ENCODE data around the gene DLK1.

Gene DLK1

DNA sequence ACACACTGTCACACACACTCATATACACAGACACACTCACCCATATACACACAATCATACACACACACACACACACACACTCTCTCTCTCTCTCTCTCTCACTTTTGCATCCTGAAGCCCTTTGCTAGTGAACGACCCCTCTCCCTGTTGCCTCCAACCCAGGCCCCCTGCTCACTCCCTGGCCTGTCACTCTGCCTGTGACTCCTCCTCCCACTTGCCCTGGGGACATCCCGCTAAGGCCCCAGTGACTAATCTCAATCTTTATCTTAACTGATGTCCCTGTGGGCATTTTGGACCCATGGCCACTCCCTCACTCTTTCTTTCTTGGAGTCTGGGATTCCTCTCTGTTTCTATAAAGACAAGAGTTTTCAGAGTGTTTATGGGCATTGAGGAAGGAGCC, 10.9 kb upstream of the DLK1 start:
- DNase-seq: no peak

GRCh38 chr14:100717386-100717785, 9.3 kb upstream of the DLK1 start:
- DNase-seq: no peak

DNA sequence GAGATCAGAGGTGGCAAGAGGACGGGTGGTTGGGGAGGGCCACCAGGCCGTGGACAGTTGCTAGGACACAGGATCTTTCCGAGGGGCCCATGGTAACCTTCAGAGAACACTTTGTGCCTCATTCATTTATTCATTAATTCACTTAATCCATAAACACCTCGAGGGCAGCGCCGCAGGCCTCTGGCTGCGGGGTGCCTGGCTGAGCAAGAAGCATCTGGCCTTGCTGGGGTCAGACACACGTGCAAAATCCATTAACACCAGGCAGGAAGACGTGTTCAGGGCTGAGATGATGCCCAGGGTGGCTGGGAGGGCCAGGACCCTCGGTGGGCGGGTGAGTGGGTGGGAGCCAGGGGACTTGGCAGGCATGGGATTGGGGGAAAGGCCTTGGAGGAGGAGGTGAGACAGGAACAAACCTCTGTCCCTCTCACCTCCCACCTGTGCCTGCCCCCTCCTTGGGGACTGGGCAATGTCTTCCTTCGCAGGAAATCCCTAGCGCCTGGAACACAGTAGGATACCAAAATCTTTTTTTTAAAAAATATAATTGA, 6.6 kb upstream of the DLK1 start:
- no peak for DNase-seq

DNA sequence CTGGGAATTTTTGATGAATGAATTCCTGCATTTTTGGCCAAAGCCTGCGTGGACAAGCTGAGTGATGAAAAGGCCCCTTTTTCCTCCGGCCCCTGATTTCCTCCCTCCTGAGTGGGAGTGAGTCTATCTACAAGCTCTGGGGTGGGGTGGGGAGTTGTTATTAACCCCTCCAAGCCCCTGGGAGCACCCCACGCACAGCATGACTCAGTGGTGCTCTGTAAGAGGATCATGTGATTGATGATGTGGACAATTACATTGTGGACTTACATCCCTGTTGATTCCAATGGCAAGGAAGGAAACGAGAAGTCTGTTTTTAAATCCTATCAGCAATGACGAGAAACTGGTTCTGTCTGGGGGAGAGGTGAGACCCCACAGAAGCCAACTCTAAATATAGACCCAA, 5.1 kb upstream of the DLK1 start:
- DNase-seq: no peak

DNA sequence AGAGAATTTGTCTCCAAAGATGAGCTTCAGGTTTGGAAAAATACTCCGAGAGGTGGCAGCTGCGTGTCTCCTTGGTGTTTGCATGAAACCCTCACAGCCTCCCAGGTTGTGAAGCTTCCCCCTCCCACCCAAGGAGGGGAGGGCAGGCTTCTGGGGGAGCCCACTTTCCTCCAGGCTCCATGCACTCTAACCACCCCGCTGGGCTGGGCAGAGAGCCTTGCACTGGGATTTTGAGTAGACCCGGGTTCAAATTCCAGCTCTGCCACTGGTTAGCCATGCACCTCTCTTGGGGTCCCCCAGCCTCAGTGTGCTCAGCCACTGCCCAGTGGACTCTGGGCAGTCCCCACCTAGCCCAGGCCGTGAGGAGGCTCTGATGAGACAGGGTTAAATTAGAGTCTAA, 4.3 kb upstream of the DLK1 start:
- no peak for DNase-seq

DNA sequence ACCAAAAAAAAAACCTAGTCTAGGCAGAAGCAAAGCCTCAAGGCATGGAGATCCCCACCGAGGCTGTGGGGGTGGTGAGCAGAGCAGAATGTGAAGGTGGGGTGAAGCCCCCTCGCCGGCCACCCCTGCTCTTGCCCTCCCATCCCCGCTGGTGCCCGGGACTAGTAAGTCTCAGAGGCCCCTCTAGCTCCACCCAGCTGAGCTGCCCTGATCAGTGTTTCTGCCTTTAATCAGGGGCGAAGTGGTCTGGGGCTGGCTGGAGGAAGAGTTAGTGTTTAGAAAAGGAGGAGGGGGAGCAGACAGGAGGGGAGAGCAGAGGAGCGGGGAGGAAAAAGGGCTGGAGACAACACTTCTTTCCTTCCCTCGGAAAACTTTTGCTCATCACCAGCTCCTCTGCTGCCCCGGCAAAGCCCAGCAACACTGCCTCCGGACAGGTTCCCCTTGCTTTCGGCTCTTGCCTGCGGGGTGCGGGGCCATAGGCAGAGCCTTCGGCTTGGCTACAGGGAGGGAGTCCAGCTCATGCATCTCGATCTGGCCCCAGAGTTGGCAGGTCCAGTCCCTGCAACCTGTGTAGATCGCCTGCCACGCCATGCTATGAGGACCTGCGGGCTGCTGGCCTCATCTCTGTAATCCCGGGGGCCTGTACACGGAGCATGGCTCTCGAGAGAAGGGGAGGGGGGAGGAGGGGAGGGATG, 3.4 kb upstream of the DLK1 start:
- DNase-seq: no peak

GRCh38 chr14:100723830-100724437, 2.8 kb upstream of the DLK1 start:
- no peak for DNase-seq

GRCh38 chr14:100724536-100724935, 2.2 kb upstream of the DLK1 start:
- DNase-seq: no peak

- no peak for DNase-seq
Measured at GRCh38 chr14:100725587-100726387, 905 bp upstream of the DLK1 start.

GRCh38 chr14:100727086-100727872, 587 bp downstream of the DLK1 start:
- DNase-seq: no peak

GRCh38 chr14:100727873-100728240, 1.2 kb downstream of the DLK1 start:
- no peak for DNase-seq

GRCh38 chr14:100728962-100729361, 2.3 kb downstream of the DLK1 start:
- no peak for DNase-seq

DNA sequence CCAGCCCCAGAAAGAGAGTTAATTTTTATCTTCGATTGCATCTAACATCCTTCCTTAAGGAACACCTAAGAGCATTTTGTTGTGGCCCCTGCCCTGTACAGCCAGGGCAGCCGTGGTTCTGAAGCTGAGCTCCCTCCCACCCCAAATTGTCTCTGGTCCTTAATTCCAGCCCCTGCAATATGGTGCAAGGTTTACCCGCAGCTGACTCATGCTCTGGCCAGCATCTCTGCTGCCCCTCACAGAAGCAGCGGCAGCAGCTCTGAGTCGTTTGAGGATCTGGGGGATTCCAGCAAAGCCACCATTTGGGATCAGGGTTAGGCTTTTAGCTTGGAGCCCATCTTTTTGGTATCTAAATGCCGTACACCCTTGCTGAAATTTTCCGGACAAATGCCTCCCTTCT, 3.3 kb downstream of the DLK1 start:
- no peak for DNase-seq

- no peak for DNase-seq
Measured at GRCh38 chr14:100730581-100730980, 3.9 kb downstream of the DLK1 start.

DNA sequence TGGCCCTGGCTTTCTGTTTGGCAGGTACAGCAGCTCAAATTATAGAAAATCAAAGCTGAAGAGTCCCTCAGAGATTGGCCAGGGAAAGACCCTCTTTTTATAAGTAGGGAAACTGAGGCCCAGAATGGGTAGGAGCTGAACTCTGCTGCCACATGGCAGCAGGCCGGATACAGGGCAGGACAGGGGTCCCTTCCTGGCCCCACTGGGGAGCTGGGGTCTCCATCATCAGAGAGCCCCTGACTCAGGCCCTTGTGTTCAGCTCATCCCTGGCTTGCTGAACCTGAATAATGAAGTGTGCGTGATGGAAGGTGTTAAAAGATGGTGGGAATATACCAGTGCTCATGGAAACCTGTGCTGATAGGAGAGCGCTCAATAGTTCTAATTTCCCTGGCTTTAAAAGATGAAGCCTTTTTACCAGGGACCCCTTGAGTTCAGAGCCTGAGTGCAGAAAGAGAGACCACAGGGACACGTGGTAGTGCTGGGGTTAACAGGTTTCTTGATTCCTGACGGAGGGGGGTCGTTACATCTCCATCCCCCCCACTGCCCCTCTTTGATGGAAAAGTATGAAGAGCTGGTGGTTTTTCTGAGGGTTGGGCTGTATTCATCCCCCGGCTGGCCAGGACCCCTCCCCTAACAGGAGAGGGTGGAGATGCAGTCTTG, 4.4 kb downstream of the DLK1 start:
- no peak for DNase-seq

DNA sequence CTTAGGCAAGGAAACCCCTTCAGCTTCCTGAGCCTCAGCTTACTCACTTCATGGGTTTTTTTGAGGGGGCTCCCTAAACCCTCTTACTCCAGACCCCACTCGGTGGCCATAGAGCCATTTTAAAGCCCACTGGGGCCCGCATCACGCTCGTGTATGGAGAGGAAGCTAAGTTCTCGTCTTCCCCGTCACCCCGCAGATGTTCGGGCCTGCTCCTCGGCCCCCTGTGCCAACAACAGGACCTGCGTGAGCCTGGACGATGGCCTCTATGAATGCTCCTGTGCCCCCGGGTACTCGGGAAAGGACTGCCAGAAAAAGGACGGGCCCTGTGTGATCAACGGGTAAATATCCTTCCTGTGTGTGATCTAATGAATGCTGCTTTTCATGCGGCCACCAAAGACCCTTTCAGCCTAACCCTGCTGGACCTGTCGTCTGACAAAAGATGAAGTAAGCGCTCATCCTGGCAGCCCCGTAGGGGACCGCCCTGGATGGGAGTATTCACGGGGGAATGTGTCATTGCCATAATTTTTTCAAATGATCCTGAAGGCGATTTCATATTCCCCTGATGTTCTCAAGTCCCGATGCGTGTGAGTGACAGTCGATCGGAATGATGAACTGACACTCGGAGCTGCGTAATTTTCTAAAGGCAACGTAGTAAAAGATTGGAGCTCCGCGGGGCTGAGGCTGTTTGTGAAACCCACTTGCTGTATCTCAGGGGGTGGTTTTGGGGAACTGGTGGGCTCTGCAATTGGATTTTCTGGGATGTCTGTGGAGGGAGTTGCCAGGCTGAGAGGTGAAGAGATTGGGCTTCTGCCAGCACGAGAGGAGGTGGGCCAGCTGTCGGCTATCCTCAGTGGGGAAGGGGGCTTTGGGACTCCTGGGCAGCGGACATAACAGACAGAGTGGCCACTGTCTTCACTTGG, 5.4 kb downstream of the DLK1 start:
- no peak for DNase-seq

DNA sequence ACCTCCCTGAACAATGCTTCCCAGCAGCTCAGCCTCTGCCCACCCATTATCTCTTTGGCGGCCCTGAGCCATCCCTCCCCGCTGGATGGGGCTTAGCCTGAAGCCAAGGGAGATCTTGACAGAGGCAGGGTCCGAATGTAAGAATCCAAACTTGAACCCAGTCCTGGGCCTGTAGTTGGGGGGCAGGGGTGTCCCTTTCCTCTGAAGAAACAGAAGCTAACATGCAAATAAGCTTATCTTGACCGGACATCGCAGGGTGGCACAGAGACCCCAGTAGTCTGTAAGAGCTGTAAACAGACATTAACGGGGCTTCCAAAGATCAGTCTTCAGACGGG, 6.0 kb downstream of the DLK1 start:
- DNase-seq: no peak

GRCh38 chr14:100733152-100733850, 6.6 kb downstream of the DLK1 start:
- no peak for DNase-seq

DNA sequence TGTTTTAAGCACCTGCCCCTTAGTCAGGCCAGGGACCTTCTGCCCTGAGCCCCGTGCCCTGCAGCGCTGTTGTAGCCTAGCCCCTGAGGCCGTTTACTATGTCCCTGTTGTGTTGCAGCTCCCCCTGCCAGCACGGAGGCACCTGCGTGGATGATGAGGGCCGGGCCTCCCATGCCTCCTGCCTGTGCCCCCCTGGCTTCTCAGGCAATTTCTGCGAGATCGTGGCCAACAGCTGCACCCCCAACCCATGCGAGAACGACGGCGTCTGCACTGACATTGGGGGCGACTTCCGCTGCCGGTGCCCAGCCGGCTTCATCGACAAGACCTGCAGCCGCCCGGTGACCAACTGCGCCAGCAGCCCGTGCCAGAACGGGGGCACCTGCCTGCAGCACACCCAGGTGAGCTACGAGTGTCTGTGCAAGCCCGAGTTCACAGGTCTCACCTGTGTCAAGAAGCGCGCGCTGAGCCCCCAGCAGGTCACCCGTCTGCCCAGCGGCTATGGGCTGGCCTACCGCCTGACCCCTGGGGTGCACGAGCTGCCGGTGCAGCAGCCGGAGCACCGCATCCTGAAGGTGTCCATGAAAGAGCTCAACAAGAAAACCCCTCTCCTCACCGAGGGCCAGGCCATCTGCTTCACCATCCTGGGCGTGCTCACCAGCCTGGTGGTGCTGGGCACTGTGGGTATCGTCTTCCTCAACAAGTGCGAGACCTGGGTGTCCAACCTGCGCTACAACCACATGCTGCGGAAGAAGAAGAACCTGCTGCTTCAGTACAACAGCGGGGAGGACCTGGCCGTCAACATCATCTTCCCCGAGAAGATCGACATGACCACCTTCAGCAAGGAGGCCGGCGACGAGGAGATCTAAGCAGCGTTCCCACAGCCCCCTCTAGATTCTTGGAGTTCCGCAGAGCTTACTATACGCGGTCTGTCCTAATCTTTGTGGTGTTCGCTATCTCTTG, 7.6 kb downstream of the DLK1 start:
- no peak for DNase-seq

- DNase-seq: no peak
Measured at GRCh38 chr14:100735271-100735670, 8.6 kb downstream of the DLK1 start.
